UCSD-AML1 (cell line): ENCODE measurements around the gene CCDC134.

ENCODE experiments used
- DNase-seq: peaks from one replicate; lab custom pipeline; 2025; ENCODE audit not compliant: unreplicated experiment; lab: John Stamatoyannopoulos, UW

Gene CCDC134

DNA sequence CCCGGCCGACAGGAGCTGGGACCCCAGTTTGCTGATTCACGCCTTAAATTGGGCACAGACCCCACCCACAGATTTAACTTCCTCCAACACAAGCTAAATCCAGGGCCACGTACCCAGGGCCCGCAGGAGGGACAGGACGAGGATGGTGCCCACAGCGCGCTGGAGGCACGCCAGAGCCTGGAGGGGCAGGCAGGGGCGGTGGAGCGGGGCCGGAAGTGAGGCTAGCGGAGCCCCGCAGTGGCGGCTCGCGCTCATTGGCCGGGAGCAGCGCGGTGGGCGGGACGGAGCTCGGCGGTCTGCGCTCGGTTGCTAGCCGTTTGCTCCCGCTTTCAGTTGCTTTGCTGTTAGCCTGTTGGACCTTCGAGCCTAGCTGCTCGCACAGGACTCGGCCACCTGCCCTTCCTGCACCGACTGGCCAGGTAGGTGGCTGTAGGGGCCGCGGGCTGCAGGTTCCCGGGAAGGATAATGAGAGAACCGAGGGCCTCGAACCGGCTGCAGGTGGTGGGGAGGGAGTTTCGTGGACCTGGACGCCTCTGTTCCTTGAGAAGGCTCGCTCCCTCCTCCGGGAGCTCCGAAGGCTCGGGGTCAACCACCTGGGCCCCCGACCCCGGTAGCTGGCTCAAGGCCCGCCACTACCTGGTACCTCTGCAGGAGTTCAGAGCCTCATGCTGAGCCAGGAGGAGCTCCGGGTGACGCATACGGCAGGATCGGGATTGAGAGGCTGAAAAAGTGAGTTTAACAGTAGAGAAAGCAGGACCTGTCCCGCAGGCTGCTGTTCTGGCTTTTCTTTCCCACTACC is at the start of gene CCDC134:
CCDC134 (plus strand) TSS at position 332 of the 799 bp plus-strand sequence. CDS start 8,212 bp downstream, outside the sequence.
- DNase-seq: peak; percentile 92

DNA sequence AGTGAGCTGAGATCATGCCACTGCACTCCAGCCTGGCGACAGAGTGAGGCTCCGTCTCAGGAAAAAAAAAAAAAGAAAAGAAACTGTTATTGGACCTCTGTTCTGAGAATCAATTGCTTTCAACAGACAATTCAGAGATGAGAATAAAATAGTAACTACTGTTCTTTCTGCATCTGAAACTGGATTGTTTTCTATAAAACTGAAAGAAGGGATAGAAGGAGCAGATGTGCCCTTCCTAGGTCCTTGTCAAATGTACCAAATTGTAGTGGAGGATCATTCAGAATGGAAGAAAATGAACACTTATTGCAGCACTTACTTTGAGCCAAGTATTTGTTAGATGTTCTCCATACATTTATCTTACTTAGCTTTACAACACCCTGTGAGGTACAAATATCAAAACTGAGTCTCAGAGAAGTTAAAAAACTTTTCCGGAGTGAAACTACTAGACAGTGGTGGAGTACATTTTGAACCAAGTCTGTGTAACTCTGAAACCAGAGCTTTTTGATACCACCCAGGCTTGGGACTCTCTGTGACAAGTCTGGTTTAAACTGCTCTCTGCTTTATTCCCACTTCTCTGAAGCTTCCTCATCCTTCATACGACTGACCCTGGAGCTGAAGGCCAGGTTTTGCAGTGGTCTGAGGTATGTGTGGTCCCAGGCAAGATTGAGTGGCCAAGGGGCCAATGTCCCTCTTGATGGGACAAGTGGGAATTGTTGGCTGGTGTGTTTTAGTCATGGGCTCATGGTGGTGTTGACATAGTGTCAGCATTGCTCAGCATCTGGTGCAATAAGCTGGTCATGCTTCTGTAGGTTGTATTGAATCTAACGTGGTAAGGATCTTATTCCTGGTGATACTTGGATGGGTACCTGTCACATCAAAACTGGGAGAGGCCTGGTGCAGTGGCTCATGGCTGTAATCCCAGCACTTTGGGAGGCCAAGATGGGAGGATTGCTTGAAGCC is 48.2 kb upstream of the CCDC134 start:
- DNase-seq: no peak

DNA sequence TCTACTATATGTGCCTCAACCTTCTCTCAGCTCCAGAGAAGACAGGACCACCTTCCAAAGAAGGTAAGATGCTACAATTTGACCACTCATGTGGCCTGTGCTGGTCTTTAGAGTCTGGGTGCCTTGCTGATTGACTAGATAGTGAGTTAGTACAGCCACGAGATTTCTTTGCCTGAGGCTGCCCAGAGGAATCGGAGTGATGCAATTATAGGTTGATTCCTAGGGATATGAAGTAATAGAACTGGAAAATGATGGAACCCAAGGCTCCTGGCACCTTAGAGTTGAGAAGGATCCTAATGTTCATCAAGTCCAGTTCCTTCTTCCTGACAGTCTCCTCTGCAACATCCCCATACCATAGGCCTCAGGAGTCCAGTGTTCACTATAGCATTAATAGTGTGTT is 46.5 kb upstream of the CCDC134 start:
- no peak for DNase-seq

DNA sequence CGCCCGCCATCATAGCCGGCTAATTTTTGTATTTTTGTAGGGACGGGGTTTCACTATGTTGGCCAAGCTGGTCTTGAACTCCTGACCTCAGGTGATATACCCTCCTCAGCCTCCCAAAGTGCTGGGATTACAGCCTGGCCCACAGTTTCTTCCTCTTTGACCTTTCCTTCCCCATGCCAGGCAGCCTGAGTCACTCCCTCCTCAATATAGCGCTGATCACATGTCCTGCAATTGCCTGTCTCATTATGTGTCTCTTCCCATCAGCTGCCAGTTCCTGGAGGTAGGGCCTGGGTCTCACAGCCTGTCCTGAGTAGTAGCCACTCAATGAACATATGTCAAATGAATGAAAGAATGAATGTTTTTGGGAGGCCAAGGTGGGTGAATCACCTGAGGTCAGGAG is 43.0 kb upstream of the CCDC134 start:
- DNase-seq: no peak

DNA sequence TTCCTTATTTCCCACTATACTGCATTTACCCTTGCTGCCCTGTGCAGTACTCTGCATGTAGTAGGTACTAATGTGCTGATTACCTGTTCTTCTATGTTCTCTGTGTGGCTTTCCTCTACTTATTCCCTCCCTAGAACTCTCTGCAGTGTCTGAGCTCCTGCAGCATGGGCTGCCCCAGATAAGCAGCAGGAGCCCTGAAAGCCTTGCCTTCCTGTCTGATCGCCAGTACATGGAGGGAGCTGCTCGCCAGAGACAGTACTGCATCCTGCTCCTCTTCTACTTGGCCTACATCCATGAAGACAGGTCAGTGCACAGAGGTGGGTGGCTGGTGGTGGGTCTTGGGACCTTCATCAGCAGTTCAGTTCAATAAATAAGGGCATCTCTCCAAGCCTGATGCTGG is 42.2 kb upstream of the CCDC134 start:
- no peak for DNase-seq

DNA sequence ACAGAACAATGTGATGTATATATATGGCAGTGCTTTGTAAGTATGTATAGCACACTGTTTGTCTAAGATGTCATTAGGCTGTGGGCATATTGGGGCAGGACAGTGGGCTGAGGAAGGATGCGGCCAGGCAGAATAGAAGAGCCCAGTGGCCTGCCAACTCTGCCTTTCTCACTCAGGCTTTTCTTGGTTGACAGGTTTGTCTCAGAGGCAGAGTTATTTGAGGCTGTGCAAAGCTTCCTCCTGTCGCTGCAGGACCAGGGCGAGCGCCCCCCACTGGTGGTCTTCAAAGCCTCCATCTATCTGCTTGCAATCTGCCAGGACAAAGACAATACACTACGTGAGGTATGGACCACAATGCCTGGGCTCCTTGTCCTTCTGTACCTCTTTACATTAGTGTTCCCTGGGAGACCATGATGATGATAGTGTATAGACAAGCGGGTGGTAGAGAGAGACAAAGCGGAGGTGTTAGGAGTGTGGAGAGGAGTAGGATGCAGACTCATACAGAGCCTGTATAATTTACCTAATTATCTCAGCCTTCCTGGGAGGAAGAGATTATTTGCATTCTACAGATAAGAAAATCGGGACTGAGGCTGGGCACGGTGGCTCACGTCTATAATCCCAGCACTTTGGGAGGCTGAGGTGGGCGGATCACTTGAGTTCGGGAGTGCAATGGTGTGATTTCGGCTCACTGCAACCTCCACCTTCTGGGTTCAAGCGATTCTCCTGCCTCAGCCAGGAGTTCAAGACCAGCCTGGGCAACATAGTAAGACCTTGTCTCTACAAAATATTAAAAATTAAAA is 37.3 kb upstream of the CCDC134 start:
- peak; percentile 71 for DNase-seq

DNA sequence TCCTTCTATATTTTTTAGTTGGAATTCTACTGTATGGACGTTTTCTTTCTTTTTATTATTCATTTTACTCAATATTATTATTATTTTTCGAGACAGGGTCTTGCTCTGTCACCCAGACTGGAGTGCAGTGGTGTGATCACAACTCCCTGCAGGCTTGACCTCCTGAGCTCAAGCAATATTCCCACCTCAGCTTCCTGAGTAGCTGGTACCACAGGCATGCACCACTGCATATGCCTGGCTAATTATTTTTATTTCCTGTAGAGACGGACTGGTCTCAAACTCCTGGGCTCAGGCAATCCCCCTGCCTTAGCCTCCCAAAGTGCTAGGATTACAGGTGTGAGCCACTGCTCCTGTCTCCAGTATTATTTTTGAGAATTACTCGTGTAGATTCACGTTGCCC is 34.0 kb upstream of the CCDC134 start:
- DNase-seq: no peak

DNA sequence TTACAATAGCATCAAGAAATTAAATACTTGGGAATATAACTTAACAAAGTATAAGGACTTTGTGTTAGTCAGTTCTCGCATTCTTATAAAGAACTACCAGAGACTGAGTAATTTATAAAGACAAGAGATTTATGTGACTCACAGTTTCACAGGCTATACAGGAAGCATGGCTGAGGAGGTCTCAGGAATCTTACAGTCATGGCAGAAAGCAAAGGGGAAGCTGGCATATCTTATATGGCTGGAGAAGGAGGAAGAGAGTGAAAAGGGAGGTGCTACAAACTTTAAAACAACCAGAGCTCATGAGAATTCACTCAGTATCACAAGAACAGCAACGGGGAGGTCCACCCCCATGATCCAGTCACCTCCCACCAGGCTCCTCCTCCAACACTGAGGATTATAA is 32.0 kb upstream of the CCDC134 start:
- DNase-seq: no peak

DNA sequence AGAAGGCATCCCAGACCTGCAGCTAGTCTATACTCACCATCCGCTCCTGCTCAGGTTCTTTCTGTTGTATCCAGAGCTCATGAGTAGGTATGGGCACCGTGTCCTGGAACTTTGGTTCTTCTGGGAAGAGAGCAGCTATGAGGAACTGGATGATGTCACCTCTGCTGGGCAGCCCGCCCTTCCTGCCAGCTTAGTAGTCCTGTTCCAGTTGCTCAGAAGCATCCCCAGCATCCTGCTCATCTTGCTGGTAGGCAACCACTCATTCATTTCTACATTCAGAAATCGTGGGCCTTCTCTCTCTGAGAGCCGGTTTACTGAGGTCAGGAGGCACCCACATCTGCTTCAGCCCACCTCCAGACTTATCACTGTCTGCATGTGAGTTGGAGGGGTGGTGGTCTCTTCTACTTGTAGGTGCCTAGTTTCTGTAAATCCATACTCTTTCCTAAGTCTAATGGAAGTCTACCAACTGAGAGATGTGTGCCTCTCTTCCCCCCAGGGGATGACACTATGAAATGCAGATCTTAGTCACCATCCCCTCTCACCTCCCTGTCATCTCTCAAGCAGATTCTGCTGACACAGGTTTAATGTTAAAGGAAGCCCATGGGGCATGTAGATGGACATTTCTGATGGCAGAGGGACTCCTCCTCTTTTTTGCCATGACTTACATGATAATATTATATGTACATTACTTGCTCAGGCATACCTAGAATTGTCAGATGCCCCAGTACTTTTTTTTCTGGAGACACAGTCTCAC is 29.6 kb upstream of the CCDC134 start:
- no peak for DNase-seq

DNA sequence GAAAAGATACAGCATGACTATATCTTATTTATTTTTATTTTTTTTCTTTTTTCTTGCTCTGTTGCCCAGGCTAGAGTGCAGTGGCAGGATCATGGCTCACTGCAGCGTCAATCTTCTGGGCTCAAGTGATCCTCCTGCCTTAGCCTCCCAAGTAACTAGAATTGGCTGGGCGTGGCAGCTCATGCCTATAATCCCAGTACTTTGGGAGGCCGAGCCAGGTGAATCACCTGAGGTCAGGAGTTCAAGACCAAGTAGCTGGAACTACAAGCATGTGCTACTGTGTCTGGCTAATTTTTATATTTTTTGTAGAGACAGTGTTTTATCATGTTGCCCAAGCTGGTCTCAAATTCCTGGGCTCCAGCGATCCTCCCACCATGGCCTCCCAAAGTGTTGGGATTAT is 28.3 kb upstream of the CCDC134 start:
- DNase-seq: no peak

DNA sequence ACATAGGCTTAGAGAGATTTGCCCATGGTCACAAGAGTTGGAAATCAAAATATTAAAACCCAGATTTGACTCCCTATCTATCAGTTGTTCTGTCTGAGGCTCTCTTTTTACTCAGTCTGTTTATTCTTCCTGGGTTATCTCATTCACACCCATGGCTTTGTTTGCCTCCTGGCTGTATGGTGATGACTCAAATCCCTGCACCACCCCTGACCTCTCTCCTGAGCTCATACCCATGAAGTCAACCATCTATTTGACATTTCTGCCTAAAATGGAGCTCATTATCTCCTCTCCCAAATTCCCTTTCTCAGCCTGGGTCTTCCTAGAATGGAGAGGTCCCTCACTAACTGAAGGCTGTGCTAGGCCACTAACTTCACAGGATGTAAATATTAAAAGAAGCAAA is 27.8 kb upstream of the CCDC134 start:
- DNase-seq: no peak

DNA sequence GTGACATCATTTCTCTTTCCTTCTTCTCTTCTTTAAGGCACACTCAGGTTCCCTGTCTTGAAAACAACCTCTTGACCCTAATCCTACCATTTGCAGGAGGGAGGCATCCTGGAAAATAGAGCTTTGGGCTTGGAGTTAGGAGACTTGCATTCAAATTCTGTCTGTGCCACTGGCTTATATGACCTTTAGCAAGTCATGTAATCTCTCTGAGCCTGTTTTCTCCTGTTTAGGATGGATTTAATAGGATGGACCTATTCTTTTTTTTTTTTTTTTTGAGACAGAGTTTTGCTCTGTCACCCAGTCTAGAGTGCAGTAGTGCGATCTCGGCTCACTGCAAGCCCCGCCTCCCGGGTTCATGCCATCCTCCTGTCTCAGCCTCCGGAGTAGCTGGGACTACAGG is 25.1 kb upstream of the CCDC134 start:
- DNase-seq: no peak

DNA sequence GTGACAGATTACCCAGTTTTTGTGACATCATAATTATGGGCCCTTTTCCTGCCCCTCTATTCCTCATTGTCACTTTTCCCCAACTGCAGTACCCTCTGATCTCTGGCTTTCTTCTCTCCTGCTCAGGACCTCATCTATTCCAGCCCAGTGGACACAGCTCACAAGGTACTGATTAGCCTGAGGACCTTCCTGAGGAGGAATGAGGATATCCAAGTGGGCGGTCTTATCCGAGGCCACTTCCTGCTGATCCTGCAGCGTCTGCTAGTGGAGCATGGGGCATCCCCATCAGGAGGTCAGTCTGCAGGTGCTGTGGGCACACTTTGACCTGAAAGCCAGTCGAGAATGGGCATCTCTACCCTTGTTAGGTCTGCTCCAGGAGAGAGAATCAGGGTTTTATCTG is 24.5 kb upstream of the CCDC134 start:
- no peak for DNase-seq

DNA sequence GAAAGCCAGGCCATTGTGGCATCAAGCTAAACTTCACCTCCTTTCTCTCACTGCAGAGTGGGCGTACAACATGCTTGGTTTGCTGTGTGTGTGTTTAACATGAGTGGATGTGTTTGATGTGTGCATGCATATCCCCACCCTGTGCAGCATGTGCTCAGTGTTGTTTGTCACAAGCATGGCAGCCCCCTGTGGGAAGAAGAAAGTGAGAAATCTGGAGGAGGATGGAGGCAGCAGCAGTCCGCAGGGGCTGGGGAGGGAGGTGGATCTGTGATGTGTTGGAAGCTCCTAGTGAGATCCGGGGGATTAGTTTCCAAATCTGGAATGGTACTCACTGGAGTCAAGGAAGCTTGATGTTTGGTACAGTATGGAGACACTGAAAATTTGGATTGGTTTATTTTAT is 24.1 kb upstream of the CCDC134 start:
- DNase-seq: no peak

DNA sequence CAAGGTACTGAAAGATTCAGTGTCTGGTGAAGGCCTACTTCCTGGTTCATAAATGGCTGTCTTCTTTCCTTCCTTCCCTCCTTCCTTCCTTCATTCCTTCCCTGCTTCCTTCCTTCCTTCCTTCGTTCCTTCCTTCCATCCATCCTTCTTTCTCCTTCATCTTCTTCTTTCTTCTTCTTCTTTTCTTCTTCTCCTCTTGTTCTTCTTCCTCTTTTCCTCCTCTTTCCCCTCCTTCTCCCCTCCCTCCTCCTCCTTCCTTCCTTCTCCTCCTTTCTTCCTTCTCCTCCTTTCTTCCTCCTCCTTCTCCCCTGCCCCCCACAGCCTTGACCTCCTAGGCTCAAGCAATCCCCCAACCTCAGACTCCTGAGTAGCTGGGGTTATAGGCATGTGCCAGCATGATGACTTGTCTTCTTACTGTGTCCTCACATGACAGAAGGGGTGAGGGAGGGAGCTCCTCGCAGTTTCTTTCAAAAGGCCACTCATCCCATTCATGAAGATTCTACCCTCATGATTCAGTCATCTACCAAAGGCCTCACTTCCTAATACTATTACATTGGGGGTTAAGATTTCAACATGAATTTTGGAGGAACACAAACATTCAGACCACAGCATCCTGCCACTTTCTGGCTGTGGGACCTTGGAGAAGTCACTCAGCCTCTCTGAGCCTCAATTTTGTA is 22.6 kb upstream of the CCDC134 start:
- DNase-seq: no peak

DNA sequence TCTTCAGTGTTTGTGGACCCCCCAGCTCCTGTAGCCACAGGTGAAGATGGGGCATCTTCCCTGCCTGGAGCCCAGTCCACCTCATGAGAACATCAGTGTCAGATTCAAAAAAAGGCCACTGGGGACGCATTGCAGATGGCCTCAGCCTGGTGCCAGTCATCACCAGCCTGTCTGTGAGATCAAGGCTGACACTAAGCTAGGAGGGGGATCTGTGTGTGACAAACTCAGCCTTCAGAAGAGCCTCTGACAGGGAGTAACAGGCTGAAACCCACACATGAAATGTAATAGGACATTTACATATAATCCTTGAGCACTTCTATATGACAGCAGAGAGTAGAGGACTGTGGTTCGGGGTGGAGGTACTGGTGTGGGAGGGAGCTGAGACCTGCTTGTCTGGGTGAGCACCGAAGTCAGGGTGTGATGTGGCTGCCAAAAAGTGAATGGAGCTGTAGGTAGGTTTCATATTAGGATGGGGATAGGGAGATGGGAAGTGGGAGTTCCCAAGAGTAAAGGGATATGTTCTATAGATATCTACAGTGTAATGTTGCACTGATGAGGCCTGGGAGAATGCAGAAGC is 20.5 kb upstream of the CCDC134 start:
- DNase-seq: no peak

DNA sequence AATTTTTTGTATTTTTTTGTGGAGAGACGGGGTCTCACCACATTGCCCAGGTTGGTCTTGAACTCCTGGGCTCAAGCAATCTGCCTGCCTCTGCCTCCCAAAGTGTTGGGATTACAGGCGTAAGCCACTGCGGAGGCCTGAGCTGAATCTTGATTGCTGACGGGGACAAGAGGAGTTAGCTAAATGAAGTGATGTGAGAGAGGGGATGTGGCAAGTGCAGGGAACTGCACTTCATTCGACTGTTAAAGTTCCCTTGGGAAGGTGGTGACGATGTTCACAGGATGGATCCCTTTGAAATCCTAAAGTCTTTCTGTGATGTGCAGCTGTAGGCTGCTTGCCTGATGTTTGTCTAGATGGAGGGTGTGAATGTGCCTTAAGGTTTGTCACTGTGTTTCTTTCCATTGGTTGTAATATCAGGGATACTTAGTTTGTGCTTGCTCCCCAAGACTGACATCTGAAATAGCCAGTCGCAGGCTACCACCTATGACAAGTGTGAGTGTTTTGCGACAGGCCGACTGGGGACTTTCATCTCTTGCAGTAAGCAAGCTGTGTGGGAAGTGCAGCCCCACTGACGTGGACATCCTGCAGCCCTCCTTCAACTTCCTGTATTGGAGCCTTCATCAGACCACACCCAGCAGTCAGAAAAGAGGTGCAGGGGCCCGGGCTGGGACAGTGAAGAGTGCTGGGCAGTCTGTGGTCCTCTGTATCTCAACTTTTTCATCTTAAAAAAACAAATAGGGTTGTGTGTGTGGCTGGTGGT is 19.6 kb upstream of the CCDC134 start:
- peak; percentile 79 for DNase-seq

DNA sequence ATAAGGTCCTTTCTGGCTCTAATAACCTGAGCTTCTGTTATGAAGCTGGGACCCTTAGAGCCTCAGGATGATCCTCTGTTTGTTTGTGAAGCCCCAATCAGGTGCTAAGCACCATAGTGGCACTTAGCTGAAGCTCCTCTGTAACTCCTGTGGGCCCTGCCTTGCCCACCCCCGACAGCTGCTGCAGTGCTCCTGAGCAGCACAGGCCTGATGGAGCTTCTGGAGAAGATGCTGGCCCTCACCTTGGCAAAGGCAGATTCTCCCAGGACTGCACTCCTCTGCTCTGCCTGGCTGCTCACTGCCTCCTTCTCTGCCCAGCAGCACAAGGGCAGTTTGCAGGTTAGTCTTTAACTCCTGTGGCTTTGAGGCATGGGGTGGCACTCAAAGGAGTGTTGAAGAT is 19.0 kb upstream of the CCDC134 start:
- DNase-seq: no peak

DNA sequence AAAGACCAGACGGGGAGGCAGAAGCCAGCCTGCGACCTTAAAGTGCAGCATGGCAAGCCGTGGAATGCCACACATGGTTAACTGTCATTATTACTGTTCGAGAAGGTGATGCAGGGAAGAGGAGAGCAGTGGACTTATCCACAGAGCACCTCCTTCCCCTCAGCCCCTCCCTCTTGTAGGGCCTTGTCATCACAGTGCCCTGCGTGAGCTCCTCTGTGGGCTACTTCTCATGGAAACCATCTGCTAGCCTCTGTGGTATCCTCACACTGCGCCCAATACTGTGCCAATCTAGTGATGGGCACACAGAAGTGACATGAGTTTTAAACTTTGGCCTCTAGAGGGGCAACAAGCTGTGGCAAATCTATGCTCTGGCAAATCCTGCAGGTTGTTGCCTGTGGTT is 18.2 kb upstream of the CCDC134 start:
- no peak for DNase-seq
